Dendritic cell treated with granulocyte-macrophage colony-stimulating factor and Interleukin-4, amounts not matched to agents 40 ng/mL and 50 ng/mL, for 4 days (primary cell): ENCODE measurements around the gene RNF145.
A peak's percentile ranks its signal among the peaks of the same experiment; 100 is the strongest.

Experiments
- H3K27ac Mint-ChIP-seq: one replicate; pipeline ENCODE4 v1.8.0; 2022; ENCODE audit warnings: mild to moderate bottlenecking, mixed read lengths
- H3K27me3 Mint-ChIP-seq: one replicate; pipeline ENCODE4 v1.8.0; 2022; ENCODE audit warnings: mild to moderate bottlenecking, mixed read lengths
- H3K36me3 Mint-ChIP-seq: one replicate; pipeline ENCODE4 v1.8.0; 2022; ENCODE audit warnings: low read depth, mixed read lengths
- H3K4me1 Mint-ChIP-seq: one replicate; pipeline ENCODE4 v1.8.0; 2022; ENCODE audit warnings: low read depth, mixed read lengths
- H3K4me3 Mint-ChIP-seq: one replicate; pipeline ENCODE4 v1.8.0; 2022; ENCODE audit warnings: mild to moderate bottlenecking, moderate library complexity, mixed read lengths
- H3K9me3 Mint-ChIP-seq: one replicate; pipeline ENCODE4 v1.8.0; 2022; ENCODE audit warnings: mixed read lengths
- intact Hi-C: fragments of 100-400 bp; cut with micrococcal nuclease; formaldehyde crosslinking; loops from one replicate; pipeline ENCODE4 v1.15.0; 2022

Gene RNF145

DNA sequence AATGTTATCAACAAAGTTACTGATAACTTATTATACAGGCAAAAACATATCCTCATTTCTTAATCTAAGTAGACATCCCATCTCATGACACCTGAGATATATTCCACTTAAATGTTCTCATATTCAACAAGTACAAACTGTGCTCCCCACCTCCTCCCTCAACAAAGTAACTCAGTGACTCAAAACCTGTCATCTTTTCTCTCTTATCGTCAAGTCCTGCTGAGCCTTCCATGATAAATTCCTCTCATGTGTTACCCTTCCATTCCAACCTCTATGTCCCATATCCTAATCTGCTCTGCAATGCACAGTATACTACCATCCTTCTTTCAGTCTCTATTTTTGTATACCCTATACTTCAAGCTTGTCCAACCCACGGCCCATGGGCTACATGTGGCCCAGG lies 13.6 kb downstream of the RNF145 start:
- Mint-ChIP-seq H3K4me1 (peaks cover 58% of the 10 kb centered on the region), H3K36me3 (peaks cover 84% of the 10 kb centered on the region), H3K4me3 (no peak overlapping the region), H3K27me3 (no peaks in the 10 kb centered on the region), H3K9me3 (no peaks in the 10 kb centered on the region), H3K27ac (no peak overlapping the region)
- intact Hi-C loops, result no loop called here

DNA sequence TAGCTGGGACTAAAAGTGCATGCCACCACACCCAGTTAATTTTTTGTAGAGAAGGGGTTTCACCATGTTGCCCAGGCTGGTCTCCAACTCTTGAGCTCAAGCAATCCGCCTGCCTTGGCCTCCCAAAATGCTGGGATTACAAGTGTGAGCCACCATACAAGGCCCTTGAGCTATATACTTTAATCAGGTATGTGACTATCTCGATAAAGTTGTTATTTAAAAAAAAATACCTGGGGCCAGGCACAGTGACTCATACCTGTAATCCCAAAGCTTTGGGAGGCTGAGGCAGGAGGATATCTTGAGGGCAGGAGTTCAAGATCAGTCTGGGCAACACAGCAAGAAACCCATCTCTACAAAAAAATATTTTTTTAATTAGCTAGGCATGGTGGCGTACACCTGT lies 19.2 kb downstream of the RNF145 start:
- no peaks in the 10 kb centered on the region for H3K27me3 Mint-ChIP-seq
- no peaks in the 10 kb centered on the region for H3K9me3 Mint-ChIP-seq
- intact Hi-C loops, result no loop called here
- peaks cover 69% of the 10 kb centered on the region for H3K36me3 Mint-ChIP-seq
- no peak overlapping the region for H3K27ac Mint-ChIP-seq
- H3K4me3 Mint-ChIP-seq, result no peak overlapping the region
- peaks cover 48% of the 10 kb centered on the region for H3K4me1 Mint-ChIP-seq

GRCh38 chr5:159189310-159189709 lies 20.0 kb downstream of the RNF145 start:
- Mint-ChIP-seq H3K9me3 (no peaks in the 10 kb centered on the region), H3K27ac (no peak overlapping the region), H3K36me3 (peaks cover 69% of the 10 kb centered on the region), H3K27me3 (no peaks in the 10 kb centered on the region), H3K4me3 (no peak overlapping the region), H3K4me1 (peaks cover 50% of the 10 kb centered on the region)
- intact Hi-C loops, result no loop called here

GRCh38 chr5:159187719-159188118 lies 21.6 kb downstream of the RNF145 start:
- peaks cover 52% of the 10 kb centered on the region for H3K4me1 Mint-ChIP-seq
- peak overlapping the region; percentile 23 for H3K4me3 Mint-ChIP-seq
- H3K36me3 Mint-ChIP-seq, result peaks cover 61% of the 10 kb centered on the region
- peak overlapping the region; percentile 87 for H3K27ac Mint-ChIP-seq
- H3K27me3 Mint-ChIP-seq, result no peaks in the 10 kb centered on the region
- intact Hi-C loops, result no loop called here
- no peaks in the 10 kb centered on the region for H3K9me3 Mint-ChIP-seq

- Mint-ChIP-seq H3K36me3 (peaks cover 55% of the 10 kb centered on the region), H3K27me3 (no peaks in the 10 kb centered on the region), H3K4me3 (no peak overlapping the region), H3K9me3 (no peaks in the 10 kb centered on the region), H3K4me1 (peaks cover 50% of the 10 kb centered on the region), H3K27ac (peak overlapping the region; percentile 77)
- intact Hi-C loops, result no loop called here
Observed at GRCh38 chr5:159186319-159186718, 23.0 kb downstream of the RNF145 start.

- peak overlapping the region; percentile 77 for H3K27ac Mint-ChIP-seq
- intact Hi-C loops, result no loop called here
- H3K4me3 Mint-ChIP-seq, result no peak overlapping the region
- peaks cover 56% of the 10 kb centered on the region for H3K36me3 Mint-ChIP-seq
- H3K9me3 Mint-ChIP-seq, result no peaks in the 10 kb centered on the region
- no peaks in the 10 kb centered on the region for H3K27me3 Mint-ChIP-seq
- peaks cover 50% of the 10 kb centered on the region for H3K4me1 Mint-ChIP-seq
Observed at GRCh38 chr5:159185773-159186172, 23.6 kb downstream of the RNF145 start.

GRCh38 chr5:159184858-159185381 lies 24.4 kb downstream of the RNF145 start:
- Mint-ChIP-seq H3K27me3 (no peaks in the 10 kb centered on the region), H3K4me3 (no peak overlapping the region), H3K9me3 (no peaks in the 10 kb centered on the region), H3K4me1 (peaks cover 52% of the 10 kb centered on the region), H3K36me3 (peaks cover 56% of the 10 kb centered on the region), H3K27ac (peak overlapping the region; percentile 77)
- intact Hi-C loops, result no loop called here

GRCh38 chr5:159184236-159184635 lies 25.1 kb downstream of the RNF145 start:
- H3K27ac Mint-ChIP-seq, result peak overlapping the region; percentile 77
- H3K36me3 Mint-ChIP-seq, result peaks cover 49% of the 10 kb centered on the region
- H3K9me3 Mint-ChIP-seq, result no peaks in the 10 kb centered on the region
- H3K27me3 Mint-ChIP-seq, result no peaks in the 10 kb centered on the region
- intact Hi-C loops, result no loop called here
- H3K4me1 Mint-ChIP-seq, result peaks cover 52% of the 10 kb centered on the region
- no peak overlapping the region for H3K4me3 Mint-ChIP-seq

DNA sequence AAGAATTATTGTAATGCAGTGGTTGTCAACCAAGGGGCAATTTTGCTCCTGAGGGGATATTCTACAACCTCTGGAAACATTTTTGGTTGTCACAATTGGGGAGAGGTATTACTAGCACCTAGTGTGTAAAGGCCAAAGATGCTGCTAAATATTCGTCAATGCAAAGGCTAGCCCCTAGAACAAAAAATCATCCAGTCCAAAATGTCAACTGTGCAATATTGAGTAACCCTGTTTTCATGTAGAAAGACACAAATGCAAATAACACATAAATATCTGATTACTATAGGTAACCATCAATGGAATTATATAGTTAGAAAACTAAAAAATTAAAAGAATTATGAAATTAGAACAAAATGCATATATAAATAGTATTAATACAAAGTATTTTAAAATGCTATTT lies 26.1 kb downstream of the RNF145 start:
- H3K27ac Mint-ChIP-seq, result peak overlapping the region; percentile 71
- peaks cover 53% of the 10 kb centered on the region for H3K4me1 Mint-ChIP-seq
- no peaks in the 10 kb centered on the region for H3K9me3 Mint-ChIP-seq
- peaks cover 48% of the 10 kb centered on the region for H3K36me3 Mint-ChIP-seq
- no peaks in the 10 kb centered on the region for H3K27me3 Mint-ChIP-seq
- intact Hi-C loops, result no loop called here
- H3K4me3 Mint-ChIP-seq, result no peak overlapping the region

DNA sequence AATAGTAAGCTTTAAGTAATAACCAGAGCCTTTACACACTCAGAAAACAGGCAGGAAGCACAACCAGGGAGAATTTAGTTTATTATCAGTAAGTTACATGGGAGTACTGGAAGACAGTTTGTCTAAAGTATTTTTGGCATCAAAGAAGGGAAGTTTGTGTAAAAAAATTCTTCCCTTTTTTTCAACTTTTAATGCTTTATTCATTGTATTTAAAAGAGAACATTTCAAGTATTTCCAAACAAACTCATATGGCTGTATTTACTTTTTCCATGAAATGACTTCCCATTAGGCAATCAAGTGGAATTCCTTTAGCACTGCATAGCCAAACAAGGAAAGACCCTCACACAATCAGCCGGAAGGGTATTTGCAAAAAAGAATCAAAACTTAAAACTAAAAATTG lies 26.7 kb downstream of the RNF145 start:
- H3K36me3 Mint-ChIP-seq, result peaks cover 49% of the 10 kb centered on the region
- intact Hi-C loops, result no loop called here
- H3K27ac Mint-ChIP-seq, result peak overlapping the region; percentile 71
- no peak overlapping the region for H3K4me3 Mint-ChIP-seq
- no peaks in the 10 kb centered on the region for H3K9me3 Mint-ChIP-seq
- H3K4me1 Mint-ChIP-seq, result peaks cover 47% of the 10 kb centered on the region
- H3K27me3 Mint-ChIP-seq, result no peaks in the 10 kb centered on the region

GRCh38 chr5:159181651-159182050 lies 27.7 kb downstream of the RNF145 start:
- no peak overlapping the region for H3K27ac Mint-ChIP-seq
- H3K4me1 Mint-ChIP-seq, result peaks cover 41% of the 10 kb centered on the region
- no peak overlapping the region for H3K4me3 Mint-ChIP-seq
- H3K27me3 Mint-ChIP-seq, result no peaks in the 10 kb centered on the region
- peaks cover 58% of the 10 kb centered on the region for H3K36me3 Mint-ChIP-seq
- intact Hi-C loops, result no loop called here
- H3K9me3 Mint-ChIP-seq, result no peaks in the 10 kb centered on the region

DNA sequence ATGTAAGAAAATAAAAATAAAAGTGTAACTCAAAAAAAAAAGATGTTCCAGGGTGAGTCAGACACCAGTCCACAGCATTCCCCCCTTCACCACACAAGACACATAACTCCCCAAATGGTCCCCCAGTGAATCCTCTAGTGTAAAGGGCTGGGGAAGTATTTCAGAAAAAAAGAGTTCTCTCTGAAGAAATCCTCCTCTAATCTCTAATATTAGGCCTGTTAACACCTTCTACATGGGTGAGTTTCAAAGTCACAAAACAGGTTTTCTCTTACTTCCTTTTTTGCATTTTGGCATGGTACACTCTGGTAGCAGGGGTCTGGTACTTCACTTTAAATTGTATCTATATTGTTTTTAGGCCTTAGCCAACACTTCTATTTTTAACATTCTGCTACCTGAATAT lies 28.2 kb downstream of the RNF145 start:
- H3K4me3 Mint-ChIP-seq, result no peak overlapping the region
- intact Hi-C loops, result no loop called here
- no peaks in the 10 kb centered on the region for H3K27me3 Mint-ChIP-seq
- H3K36me3 Mint-ChIP-seq, result peaks cover 58% of the 10 kb centered on the region
- peaks cover 36% of the 10 kb centered on the region for H3K4me1 Mint-ChIP-seq
- no peaks in the 10 kb centered on the region for H3K9me3 Mint-ChIP-seq
- H3K27ac Mint-ChIP-seq, result peak overlapping the region; percentile 30

GRCh38 chr5:159179529-159180305 lies 29.6 kb downstream of the RNF145 start:
- Mint-ChIP-seq H3K4me1 (peaks cover 24% of the 10 kb centered on the region), H3K36me3 (peaks cover 54% of the 10 kb centered on the region), H3K4me3 (peak overlapping the region; percentile 32), H3K27me3 (no peaks in the 10 kb centered on the region), H3K9me3 (no peaks in the 10 kb centered on the region), H3K27ac (peak overlapping the region; percentile 84)
- intact Hi-C loops, result loop anchor here (2.0 to 5.0 kb wide), 2 partner anchors 29 to 83 kb away; partner anchors contain the start of genes RNF145 and UBLCP1

DNA sequence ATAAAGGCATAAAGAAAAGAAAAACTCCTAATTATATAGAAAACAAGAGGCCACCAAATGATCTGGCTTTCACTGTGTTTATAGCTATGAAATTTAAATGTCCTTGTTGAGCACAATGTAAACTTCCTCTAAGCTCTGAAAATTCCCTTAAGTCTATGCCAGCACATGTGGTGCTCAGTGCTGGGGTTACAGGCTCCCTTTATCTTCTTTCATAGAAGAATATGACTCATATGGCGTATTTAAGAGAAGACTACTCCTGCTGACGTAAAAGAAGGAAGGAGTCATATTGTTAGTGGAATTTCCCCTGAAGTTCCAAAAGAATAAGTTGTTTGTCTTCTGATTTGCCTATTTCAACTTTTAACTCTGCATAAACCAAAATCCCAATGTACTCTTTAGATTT lies 30.4 kb downstream of the RNF145 start:
- peak overlapping the region; percentile 84 for H3K27ac Mint-ChIP-seq
- intact Hi-C loops, result loop anchor here (2.0 to 5.0 kb wide), 2 partner anchors 30 to 83 kb away; partner anchors contain the start of genes RNF145 and UBLCP1
- H3K4me1 Mint-ChIP-seq, result peaks cover 19% of the 10 kb centered on the region
- H3K27me3 Mint-ChIP-seq, result no peaks in the 10 kb centered on the region
- peaks cover 54% of the 10 kb centered on the region for H3K36me3 Mint-ChIP-seq
- no peak overlapping the region for H3K4me3 Mint-ChIP-seq
- no peaks in the 10 kb centered on the region for H3K9me3 Mint-ChIP-seq
